HG03060 (cell line): ENCODE measurements around the gene HAGHL.

Source experiments
- ATAC-seq: cut with Tn5 transposase; IDR thresholded peaks from one replicate; pipeline ENCODE4 v1.9.1; 2021; ENCODE audit warnings: low read depth, moderate number of reproducible peaks; ENCODE audit not compliant: unreplicated experiment

The HAGHL gene

GRCh38 chr16:719815-720446 lies 7.0 kb upstream of the HAGHL start:
- no peak for ATAC-seq

- ATAC-seq: no peak
Measured at GRCh38 chr16:720447-720989, 6.4 kb upstream of the HAGHL start.

GRCh38 chr16:720990-721764 lies 5.7 kb upstream of the HAGHL start, which contains the start of gene ANTKMT:
Gene ANTKMT, plus strand, starts transcription at chr16:721146. Its CDS starts 129 bp downstream, at chr16:721275.
- no peak for ATAC-seq

GRCh38 chr16:721765-722540 lies 5.0 kb upstream of the HAGHL start:
- no peak for ATAC-seq

GRCh38 chr16:722835-723633 lies 3.9 kb upstream of the HAGHL start:
- no peak for ATAC-seq

GRCh38 chr16:723695-724094 lies 3.2 kb upstream of the HAGHL start:
- ATAC-seq: no peak

- no peak for ATAC-seq
Measured at GRCh38 chr16:724188-725040, 2.5 kb upstream of the HAGHL start.

GRCh38 chr16:725041-725376 lies 1.9 kb upstream of the HAGHL start:
- ATAC-seq: no peak

- ATAC-seq: no peak
Measured at GRCh38 chr16:725463-726187, 1.3 kb upstream of the HAGHL start.

- no peak for ATAC-seq
Measured at GRCh38 chr16:726188-726437, 793 bp upstream of the HAGHL start.

- no peak for ATAC-seq
Measured at GRCh38 chr16:727291-727977, 528 bp downstream of the HAGHL start.

GRCh38 chr16:728131-728889 lies 1.4 kb downstream of the HAGHL start:
- no peak for ATAC-seq

GRCh38 chr16:728890-729744 lies 2.2 kb downstream of the HAGHL start:
- ATAC-seq: no peak

- no peak for ATAC-seq
Measured at GRCh38 chr16:729768-730665, 3.1 kb downstream of the HAGHL start.

GRCh38 chr16:730666-731509 lies 4.0 kb downstream of the HAGHL start:
- no peak for ATAC-seq
